SHP77 (cell line): Measurements from ENCODE around the gene NKD2.
"Not testable (repeated sequence)": the region's sequence is repeated elsewhere in the genome, so short reads cannot be mapped to it uniquely, and the experiment has no call there.

Experiments
- DNase-seq, 2 experiments: peaks; one replicate each; lab custom pipeline; 2025; lab: John Stamatoyannopoulos, UW

The NKD2 gene

GRCh38 chr5:1000831-1001230 lies 7.8 kb upstream of the NKD2 start:
- not testable (repeated sequence) for DNase-seq

GRCh38 chr5:1001406-1002270 lies 7.0 kb upstream of the NKD2 start:
- DNase-seq = no peak

- DNase-seq = no peak
These were observed 6.4 kb upstream of the NKD2 start for GRCh38 chr5:1002271-1002546.

- no peak for DNase-seq
These were observed 5.8 kb upstream of the NKD2 start for GRCh38 chr5:1002836-1003235.

- DNase-seq = peak in 1 of 2 experiments; percentile 53
These were observed 5.2 kb upstream of the NKD2 start for GRCh38 chr5:1003296-1003937.

GRCh38 chr5:1004461-1005248 lies 3.9 kb upstream of the NKD2 start:
- no peak for DNase-seq

- no peak for DNase-seq
These were observed 3.3 kb upstream of the NKD2 start for GRCh38 chr5:1005249-1005851.

GRCh38 chr5:1005904-1006655 lies 2.5 kb upstream of the NKD2 start:
- no peak for DNase-seq

GRCh38 chr5:1006656-1007071 lies 1.9 kb upstream of the NKD2 start:
- no peak for DNase-seq

GRCh38 chr5:1007221-1007680 lies 1.4 kb upstream of the NKD2 start:
- DNase-seq = no peak

GRCh38 chr5:1007681-1008450 lies 736 bp upstream of the NKD2 start:
- no peak for DNase-seq

- no peak for DNase-seq
These were observed 968 bp downstream of the NKD2 start for GRCh38 chr5:1009359-1010180.

- DNase-seq = peak in 1 of 2 experiments; percentile 15
These were observed 1.5 kb downstream of the NKD2 start for GRCh38 chr5:1010181-1010510.

GRCh38 chr5:1010641-1011046 lies 2.0 kb downstream of the NKD2 start:
- DNase-seq = no peak

GRCh38 chr5:1011226-1011631 lies 2.6 kb downstream of the NKD2 start:
- DNase-seq = peak; percentile 51 to 72

- no peak for DNase-seq
These were observed 3.2 kb downstream of the NKD2 start for GRCh38 chr5:1011741-1012312.

- DNase-seq = no peak
These were observed 3.8 kb downstream of the NKD2 start for GRCh38 chr5:1012313-1012841.

- no peak for DNase-seq
These were observed 4.3 kb downstream of the NKD2 start for GRCh38 chr5:1012900-1013237.

GRCh38 chr5:1013238-1013947 lies 4.8 kb downstream of the NKD2 start:
- no peak for DNase-seq
